HG02970 (cell line): ENCODE results near the gene CREG2.
"Not testable (repeated sequence)": the region's sequence is repeated elsewhere in the genome, so short reads cannot be mapped to it uniquely, and the experiment has no call there.

Experiments used
- ATAC-seq: cut with Tn5 transposase; IDR thresholded peaks from one replicate; pipeline ENCODE4 v1.9.1; 2021; ENCODE audit warnings: mild to moderate bottlenecking, moderate library complexity, moderate number of reproducible peaks; ENCODE audit not compliant: unreplicated experiment, low FRiP score

Gene CREG2

DNA sequence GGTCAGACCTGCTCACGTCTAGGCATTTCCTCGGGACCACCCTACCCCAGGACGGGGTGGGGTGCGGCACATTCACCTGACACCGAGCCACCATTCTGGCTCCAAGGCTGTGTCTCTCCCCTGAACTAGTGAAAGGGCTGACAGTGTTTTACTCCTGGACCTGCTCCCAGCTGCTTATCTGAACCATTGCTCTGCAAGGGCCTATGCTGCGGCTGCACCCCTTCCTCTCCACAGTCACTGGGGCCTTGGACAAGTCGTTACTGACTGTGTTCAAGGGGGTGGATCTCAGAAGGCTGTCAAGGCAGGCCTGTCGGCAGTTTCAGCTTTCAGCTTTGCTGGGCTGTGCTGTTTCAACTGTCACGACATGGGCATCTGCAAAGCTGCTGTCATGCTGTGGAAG is 11.7 kb downstream of the CREG2 start:
- no peak for ATAC-seq

DNA sequence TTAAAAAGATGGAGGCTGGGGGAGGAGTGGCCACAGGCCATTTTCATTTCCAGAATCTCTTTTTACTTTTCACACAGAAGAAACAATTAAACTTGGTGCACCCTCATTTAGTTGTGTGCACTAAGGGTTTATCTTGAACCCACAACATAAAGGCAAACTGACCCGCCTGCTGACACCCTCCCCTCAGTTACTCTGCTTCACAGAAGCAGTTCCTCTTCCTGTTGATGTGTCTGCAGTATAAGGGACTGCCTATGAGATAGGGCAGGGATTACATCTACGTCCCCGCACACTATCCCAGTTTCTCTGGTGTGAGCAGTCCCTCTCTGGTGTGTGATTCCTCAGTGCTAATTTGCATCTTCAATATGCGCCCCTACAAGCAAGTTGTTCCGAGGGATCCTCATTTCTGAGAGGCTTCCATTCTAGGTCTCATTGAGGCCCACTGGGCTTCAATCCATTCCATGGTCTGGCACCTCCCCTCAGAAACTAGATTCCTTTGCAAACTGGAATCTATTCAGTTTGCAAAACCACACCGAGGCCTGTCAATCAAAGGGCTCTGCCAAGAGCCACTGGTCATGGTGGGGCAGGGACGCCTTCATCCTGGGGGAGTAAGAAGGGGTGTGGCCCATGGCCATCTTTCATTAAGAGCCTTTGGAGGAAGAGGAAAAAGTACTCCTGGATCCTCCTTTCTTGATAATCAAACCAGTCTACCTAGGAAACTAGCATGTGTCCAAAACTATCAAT is 12.3 kb downstream of the CREG2 start:
- ATAC-seq, result no peak

DNA sequence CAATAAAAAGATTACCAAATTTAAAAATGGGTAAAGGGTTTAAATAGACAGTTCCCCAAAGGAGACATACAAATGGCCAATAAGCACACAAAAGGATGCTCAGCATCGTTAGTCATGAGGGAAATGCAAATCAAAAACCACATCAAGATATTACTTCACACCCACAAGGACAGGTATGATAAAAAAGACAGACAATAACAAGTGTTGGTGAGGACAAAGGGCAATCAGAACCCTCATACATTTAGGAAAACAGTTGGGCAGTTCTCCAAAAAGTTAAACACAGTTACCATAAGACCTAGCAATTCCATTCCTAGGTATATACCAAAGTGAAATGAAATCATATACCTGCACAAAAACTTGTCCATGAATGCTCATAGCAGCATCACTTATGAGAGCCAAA is 14.5 kb downstream of the CREG2 start:
- no peak for ATAC-seq

DNA sequence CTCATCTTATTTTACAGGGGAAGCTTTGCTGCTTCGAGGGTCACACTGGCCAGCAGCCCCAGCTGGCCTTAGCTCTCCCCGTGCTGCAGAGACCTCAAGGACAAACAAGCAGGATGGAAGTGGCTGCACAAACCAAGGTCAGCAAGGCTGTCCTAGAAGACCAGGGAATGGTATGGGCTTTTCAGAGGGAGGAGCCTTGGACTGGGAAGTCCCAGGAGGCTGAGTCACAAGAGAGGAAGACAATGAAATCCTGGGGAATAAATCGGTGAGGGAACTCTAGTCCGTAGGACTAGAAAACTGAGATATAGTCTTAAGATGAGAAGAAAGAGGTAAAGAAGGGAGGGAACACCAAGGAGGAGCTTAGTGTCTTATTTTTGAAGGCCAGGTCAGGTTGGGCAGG is 15.7 kb downstream of the CREG2 start:
- no peak for ATAC-seq

DNA sequence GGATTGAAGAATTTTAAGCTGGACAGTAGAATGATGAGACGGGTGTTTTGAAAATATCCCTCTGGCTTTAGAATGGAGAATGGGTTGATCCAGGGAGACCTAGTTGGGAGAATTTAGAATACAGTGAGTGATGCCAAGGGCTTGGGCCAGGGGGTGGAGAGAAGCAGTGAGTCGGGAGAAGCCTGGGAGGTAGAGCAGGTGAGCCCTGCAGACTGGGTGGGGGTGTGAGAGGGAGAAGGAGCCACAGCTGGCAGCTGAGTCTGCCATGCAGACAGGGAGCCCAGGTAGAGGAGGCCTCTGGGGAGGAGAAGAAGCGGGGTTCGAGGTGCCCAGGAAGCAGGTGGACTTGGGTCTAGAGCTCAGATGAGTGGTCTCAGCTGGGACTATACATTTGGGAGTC is 18.2 kb downstream of the CREG2 start:
- no peak for ATAC-seq

DNA sequence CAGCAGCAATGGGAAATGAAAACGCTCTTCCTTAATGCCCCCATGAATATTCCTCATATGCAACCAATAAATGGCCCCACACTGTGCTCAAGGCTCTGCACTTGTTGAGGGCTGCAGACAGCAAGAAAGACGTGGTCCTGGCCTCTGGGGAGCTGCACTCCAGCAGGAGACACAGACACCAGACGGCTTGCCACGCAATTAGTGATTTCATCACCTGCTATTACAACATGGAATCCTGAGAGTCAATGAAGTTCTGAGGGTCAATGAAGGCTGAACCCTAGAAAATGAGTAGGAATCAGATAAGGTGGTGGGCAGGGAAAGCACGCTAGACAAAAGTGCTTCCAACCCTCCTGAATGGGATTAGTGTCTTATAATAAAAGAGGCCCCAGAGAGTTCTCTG is 18.9 kb downstream of the CREG2 start:
- ATAC-seq, result no peak

DNA sequence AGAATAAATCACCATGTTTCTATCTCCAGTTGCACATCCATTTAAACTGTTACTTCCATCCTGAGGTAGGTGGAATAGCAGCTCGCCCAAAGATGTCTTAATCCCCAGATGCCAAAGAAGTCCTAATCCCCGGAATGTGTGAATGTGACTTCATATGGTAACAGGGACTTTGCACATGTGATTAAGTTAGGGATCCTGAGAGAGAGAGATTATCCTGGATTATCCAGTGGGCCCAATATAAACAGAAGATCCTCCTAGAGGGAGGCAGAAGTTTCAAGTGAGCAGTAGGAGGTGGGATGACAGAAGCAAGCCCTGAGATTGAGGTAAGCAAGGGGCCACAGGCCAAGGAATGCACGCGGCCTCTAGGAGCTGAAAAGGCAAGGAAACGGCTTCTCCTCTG is 19.8 kb downstream of the CREG2 start:
- ATAC-seq, result no peak

DNA sequence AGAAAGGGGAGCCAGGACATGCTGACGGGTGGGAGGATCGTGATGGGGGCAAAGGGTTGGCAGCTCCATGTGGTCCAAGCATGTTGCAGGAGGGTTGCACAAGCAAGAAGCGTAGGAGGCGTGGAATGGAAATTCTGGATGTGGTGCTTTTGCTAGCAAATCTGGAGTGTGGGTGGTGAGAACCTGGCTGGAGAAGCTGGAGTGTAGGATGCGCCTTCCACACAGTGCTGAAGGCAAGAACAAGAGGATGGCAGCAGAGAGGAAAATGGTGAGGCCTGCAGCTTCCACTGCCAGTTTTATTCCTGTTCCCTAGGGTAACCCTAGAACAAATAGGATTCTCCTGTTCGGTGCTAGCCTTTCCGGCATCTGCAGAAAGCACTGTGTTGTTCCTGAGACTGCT is 22.4 kb downstream of the CREG2 start:
- no peak for ATAC-seq

DNA sequence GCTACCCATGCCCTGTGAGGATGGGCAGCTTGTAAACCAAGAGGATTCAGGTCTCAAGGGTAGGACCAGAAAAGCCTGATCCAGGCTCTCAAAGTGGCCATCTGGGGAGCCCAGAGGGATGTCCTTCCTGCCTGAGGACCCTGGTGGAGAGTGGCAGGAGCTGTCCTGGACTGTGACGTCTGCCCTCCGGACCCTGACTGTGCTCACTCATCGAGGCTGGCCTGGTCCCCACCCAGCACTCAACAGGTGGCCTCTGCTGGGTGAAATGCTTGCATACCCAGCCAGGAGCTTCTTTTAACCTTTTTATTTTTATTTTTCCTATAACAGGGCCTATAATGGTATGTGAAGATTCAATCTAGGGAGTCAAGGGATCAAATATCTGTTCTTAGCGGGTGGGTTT is 24.5 kb downstream of the CREG2 start:
- ATAC-seq, result no peak

DNA sequence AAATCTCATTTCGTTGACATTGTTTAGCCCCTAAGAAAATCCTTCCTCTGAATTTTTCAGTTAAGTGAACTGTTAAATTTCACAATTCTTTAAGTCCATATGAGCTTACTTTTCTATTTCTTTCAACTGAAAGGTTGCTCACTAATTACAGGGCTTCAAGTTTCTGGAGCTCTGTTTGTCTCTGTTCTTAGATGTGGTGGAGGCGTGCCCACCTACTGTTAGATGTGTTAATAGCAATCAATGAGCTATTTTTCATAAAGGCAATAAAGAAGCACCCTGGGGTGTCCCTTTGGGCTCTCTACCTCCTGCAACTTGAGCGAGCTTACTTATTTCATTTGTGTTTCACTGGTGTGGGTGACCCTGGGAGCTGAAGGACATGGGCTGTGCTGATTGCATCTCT is 25.0 kb downstream of the CREG2 start:
- no peak for ATAC-seq

DNA sequence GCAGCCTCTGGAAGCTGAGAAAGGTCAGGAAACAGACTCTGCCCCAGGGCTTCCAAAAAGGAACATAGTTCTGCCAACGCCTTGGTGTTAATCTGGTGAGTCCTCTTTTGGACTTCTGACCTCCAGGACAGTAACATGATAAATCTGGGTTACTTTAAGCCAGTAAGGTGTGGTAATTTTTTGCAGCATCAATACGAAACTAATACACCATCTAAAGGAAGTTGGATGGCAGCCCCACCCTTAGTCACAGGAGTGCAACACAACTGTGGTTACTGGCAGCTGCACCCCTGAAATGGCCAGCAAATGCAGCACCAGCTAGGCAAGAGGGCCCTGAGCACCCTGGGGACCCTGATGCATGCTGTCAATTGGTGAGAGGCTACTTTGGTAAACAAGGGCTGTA is 25.8 kb downstream of the CREG2 start:
- no peak for ATAC-seq

DNA sequence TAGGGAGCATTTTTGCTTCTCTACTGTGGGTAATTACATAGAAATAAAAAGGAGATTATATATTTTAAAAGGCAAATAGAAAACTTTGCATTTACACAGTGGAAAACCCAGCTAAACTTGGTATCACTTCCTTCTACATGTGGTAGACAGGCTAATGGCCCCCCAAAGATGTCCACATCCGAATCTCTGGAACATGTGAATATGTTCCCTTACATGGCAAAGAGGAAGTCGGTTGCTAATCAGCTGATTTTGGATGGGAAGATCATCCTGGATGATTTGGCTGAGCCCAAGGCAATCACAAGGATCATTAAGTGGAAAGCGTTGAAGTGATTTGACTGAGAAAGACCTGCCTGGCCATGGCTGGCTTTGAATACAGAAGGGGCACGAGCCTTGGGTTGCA is 26.2 kb downstream of the CREG2 start:
- ATAC-seq, result no peak

DNA sequence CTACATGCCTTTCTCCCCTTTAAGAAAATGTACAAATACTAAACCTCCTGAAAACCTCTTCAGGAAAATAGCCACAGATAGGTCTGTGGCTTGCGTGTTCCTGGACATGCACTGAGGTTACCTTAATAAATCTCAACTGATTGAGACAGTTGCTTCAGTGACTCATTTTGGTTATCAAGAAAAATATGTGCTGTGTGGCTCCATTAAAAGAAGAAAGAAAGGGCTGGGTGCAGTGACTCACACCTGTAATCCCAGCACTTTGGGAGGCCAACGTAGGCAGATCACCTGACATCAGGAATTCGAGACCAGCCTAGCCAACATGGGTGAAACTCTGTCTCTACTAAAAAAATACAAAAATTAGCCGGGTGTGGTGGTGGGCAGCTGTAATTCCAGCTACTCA is 27.1 kb downstream of the CREG2 start:
- ATAC-seq, result no peak

DNA sequence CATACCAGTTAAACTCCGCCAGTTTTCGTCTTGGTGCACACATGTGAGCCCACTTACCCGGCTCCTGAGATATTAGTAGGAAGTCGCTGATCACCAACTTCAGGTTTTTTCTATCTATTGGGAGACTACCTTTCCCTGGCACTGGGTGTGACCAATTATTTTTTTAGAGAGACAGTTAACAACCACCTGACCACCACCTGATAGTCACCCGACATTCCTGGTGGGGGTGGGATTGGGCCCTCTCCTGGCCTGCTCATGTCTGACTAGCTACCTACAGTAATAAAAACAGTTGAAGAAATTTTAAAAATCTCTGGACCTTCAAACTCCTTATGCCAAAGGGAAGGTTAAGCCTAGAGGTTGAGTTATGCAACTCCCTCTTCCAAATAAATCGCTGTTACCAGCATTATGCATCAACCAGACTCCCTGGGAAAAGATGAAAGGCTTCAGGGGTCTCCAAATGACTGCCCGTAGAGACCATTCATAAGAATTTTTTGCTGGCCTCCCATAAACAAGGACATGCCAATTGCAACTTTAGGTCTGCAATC is 27.8 kb downstream of the CREG2 start:
- ATAC-seq, result no peak

DNA sequence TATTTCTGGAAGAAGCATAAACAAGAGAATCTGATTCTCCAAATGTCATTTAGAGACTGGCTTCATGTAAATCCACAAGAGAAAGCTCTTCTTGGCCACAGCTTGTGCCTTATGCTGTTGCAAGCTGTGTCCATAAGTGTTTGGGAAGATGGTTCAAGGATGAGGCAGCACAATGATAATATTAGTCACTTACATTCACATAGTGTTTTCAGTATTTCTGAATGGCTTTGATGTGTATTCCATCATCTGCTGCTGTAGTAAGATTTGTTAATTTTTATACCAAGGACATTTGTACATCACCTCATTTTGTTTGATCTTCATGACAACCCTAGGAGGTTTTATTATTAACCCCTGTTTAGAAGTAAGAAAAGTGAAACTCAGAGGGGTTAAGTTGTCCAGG is 29.9 kb downstream of the CREG2 start:
- ATAC-seq, result no peak

DNA sequence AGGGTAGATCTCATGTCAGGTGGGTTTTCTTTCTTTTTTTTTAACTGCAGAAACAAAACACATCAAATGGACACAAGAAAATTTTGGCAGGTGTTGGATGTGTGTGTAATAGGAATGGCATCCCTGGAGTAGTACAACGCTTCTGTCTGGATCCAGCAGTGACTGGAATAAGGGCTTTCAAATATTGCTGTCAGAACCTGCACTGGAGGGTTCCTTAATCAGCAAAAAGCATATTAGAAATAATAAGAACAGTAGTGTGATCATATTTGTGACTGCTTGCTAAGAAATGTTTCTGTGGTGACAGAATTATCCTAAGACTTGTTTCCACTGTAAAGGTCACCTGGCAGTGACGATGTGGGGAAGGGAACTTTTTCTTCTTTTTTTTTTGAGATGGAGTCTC is 30.8 kb downstream of the CREG2 start:
- ATAC-seq, result no peak

DNA sequence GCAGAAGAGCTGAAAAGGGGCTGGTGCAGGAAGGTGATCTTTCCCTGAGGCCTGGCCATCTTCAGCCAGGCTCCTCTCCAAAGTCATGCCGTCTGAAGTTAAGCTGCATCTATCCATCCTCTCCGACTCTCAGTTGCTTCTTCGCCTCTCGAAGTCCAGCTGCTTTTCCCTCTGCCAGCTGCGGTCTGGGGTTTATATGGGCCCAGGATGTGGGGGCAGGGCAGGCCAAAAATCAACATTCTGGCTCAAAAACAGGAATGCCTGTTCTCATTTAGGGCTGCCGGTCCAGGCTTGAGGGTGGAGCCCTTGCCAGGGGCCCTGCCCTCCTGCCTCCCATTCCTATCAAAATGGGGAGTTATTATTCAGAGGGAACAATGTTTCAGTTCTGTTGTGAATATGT is 31.2 kb downstream of the CREG2 start:
- ATAC-seq, result no peak

DNA sequence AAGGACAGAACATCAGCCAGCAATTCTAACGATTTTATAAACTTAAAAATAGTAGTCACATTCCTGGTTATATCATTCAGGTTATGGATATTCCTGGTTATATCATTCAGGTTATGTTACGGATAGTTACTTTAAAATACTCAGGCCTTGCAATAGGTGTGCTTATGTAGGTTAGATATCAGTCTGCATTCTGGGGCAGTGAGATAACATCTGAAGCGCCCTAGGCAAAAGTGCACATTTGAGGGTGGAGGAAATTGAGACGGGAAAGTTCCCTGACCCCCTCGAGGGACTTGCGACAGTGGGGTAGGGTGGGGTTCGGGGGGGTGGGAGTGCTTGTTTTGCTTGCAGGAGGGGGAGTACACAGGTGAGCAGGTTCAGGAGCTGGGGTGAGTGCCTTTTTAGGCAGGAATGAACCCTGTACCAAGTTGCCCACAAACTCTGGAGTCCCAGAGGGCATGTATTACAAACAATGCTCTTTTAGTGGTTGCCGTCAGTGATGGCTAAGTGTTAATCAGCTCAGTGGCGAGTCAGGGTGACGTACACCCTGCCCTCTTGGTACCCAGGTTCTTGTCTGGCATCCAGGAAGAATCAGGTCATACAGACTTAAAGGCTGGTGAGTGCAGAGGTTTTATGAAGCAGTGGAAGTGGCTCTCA is 31.8 kb downstream of the CREG2 start:
- ATAC-seq, result no peak

DNA sequence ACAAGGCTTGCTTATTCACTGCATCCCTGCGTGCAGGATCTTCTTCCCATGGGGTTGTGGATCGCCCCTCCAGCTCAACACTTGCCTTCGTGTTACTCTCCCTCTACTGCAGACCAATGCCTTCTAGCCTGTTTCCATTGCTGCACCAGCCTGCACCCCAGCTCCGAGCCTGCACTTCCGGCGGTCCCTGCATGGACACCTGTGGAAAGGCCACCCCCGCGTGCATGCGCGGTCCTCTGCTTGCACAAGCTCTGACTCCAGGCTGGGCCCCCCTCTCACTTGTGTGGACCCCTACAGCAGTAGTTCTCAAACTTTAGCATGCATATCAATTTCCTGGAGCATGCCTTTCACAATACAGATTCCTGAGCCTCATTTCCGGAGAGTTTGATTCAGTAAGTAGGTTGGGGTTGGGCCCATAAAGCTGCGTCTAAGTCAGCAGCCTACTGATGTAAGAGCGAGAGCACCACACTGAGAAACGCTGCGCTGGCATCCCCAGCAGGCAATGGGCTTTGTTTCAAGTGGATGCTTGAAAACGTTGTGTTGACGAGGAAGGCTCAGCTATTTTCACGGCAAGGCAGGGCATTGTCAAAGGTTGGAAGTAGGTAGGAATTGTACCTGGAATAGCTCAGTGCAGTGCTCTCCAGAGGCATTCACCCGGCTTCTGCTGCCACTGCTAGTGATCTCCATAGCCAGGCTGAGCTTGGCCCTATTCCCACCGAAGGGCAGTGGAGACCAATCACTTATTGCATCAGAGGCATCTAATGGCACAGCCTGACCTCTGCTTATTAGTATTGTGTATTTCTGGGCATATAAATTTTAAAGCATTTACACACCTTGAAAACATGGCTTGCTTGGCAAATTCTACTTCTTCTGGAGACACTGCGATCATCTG is 32.6 kb downstream of the CREG2 start:
- no peak for ATAC-seq

DNA sequence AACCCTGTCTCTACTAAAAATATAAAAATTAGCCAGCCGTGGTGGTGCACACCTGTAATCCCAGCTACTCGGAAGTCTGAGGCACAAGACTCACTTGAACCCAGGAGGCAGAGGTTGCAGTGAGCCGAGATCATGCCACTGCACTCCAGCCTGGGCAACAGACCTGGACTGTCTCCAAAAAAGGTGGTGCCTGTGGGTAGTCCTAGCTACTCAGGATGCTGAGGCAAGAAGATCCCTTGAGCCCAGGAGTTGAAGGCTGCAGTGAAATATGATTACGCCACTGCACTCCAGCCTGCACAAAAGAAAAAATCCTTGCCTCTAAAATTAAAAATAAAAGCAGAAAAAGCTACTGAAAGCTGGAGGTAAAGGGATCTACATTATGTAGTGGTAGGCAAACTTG is 34.7 kb downstream of the CREG2 start:
- not testable (repeated sequence) for ATAC-seq

DNA sequence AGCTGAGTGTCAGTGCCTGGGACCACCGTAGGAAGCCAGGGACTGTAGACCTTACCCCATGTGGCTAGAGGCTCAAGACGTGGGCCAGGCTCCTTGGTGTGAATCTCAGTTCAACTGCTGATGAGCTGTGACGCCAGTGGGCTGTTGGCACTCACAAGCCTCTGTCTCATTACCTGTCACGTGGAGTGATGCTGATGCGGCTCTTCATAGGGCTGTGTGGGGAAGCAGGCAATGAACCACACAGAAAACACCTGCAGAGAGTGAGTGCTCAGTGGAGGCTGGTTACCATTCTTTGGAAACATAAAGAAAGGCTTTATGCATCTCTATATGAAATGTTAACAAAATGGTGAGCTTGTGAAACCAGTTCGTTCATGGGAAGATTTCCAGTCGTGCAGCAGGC is 36.1 kb downstream of the CREG2 start:
- ATAC-seq, result no peak
